ENCODE data around the gene DMRTA2.

DNA sequence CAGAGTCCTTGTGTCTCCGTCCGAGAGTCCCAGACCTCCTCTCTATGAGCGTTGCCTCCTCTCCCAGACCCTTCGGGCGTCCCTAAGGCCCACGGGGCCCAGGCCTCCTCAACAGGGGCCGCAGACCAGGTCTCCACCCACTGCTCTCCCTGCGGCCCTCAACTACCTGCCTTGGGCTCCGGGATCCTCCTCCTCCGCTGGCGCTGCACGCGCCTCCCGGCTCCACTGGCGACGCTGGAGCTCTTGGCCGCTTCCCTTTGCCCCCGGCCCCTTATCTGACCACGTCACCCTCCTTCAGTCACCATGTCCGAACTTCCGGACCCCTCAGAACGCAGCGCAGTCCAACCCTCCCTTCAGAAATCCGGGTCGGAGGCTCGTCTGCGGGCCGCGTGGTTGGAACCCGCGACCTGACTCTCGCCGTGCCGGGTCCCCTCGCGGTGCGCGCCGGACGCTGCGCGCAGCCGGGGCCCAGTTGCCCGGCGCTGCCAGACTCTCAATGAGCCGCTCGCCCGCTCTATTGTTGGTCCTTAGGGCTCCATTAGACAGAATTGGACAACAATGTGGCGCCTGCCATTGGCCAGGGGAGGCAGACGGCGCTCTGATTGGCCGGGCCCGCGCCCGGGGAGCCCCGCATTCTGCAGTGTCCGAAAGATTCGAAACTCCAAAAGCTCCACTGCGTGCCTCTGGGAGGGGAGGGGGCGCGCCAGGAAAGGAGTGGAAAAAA, at the start of gene DMRTA2:
- TF ChIP-seq SP1 (IDR thresholded peaks at IDR 0.05) (no peak), ARNT (IDR thresholded peaks at IDR 0.05) (no peak), ZNF384 (IDR thresholded peaks at IDR 0.05) (no peak)

Measured in HEK293T (cell line).